Ovary (tissue), 3 donors: ENCODE results near the gene PIM1.

Experiments
- EP300 ChIP-seq: sonication (generic); formaldehyde crosslinking; IDR thresholded peaks from one replicate; pipeline ENCODE4 v1.6.1; 2017; ENCODE audit warnings: antibody characterized with exemption
- TF ChIP-seq, protein P1 (sequence below), 3 donors: fragments of 450-650 bp in 2 of 3; fragments of 200-600 bp in 1 of 3; IDR thresholded peaks; one replicate each; pipeline versions ENCODE4 v1.5.1 to v1.8.0; 2016 to 2022; ENCODE audit warnings: antibody characterized with exemption in 3 of 3, mild to moderate bottlenecking in 1 of 3
- donor health status: DM: no; HTN: no; CAD: no.

DNA sequence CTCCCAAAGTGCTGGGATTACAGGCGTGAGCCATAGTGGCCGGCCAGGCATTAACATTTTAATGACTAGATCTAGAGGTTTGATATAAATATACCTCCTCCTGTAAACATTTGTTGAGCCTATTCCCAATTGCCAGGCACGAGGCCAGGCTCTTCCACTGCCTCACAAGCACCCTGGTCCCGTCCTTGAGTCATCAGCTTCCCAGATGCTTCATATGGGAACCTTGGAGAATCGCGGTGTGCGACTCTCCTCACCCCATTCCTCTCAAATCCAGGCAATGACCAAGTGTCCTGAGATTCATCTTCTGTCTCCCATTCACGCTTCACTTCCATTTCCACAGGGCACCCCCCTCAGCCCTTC, 35.9 kb upstream of the PIM1 start:
- no peak for TF ChIP-seq EP300
- TF ChIP-seq, protein P1, sequence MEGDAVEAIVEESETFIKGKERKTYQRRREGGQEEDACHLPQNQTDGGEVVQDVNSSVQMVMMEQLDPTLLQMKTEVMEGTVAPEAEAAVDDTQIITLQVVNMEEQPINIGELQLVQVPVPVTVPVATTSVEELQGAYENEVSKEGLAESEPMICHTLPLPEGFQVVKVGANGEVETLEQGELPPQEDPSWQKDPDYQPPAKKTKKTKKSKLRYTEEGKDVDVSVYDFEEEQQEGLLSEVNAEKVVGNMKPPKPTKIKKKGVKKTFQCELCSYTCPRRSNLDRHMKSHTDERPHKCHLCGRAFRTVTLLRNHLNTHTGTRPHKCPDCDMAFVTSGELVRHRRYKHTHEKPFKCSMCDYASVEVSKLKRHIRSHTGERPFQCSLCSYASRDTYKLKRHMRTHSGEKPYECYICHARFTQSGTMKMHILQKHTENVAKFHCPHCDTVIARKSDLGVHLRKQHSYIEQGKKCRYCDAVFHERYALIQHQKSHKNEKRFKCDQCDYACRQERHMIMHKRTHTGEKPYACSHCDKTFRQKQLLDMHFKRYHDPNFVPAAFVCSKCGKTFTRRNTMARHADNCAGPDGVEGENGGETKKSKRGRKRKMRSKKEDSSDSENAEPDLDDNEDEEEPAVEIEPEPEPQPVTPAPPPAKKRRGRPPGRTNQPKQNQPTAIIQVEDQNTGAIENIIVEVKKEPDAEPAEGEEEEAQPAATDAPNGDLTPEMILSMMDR (IDR thresholded peaks at IDR 0.05) = no peak
